Measurements from ENCODE around the gene HIVEP2. TPM values are rescaled to one million over a fixed set of nuclear protein-coding genes. Genes with fewer than 3 reads are reported as not detected.

Gene HIVEP2
- total RNA-seq, 2 experiments from 2014 or later: 48.4 to 48.6 TPM

- Mint-ChIP-seq H3K4me1 (ENCODE audit: low read depth) (peaks cover 74% of the 10 kb centered on the region), H3K36me3 (ENCODE audit: low read depth) (peaks cover 16% of the 10 kb centered on the region), H3K27me3 (no peaks in the 10 kb centered on the region), H3K27ac (no peak overlapping the region), H3K9me3 (no peaks in the 10 kb centered on the region), H3K4me3 (peak overlapping the region; percentile 94)
- DNase-seq: peak in 7 of 14 experiments; percentile 25 to 84 (median 35)
- peak; percentile 61 for ATAC-seq (ENCODE audit: poor library complexity)
- H3K9me3 ChIP-seq (ENCODE audit: control insufficient read depth in 1 of 2, insufficient read depth in 1 of 2, low read length in 2 of 2): no peaks in the 10 kb centered on the region
- peaks cover 33% of the 10 kb centered on the region for H3K4me1 ChIP-seq (ENCODE audit: insufficient read depth, low read length)
- POLR2A ChIA-PET: interaction anchor here (1.0 to 9.8 kb wide), 16 partner anchors 8 to 82 kb away, joined by 3 to 201 read pairs (median 8); partner anchors contain the start of gene HIVEP2
- no peak for TF ChIP-seq CTCF (IDR thresholded peaks at IDR 0.05)
- H3K27me3 ChIP-seq (ENCODE audit: control insufficient read depth in 1 of 2, insufficient read depth in 2 of 2, low read length in 2 of 2): no peaks in the 10 kb centered on the region
- peak overlapping the region; percentile 76 to 93 for H3K27ac ChIP-seq (ENCODE audit: low read depth in 1 of 2, low read length in 2 of 2)
- peak overlapping the region; percentile 62 for H3K4me3 ChIP-seq (ENCODE audit: low read length)
- intact Hi-C loops (cut with DNase I, micrococcal nuclease): loop anchor here in 1 of 2 experiments (2.0 kb wide), 1 partner anchor 41 kb away; no protein-coding TSS in a partner anchor
- CTCF ChIA-PET: interaction anchor here (1.0 to 1.2 kb wide), 3 partner anchors 26 to 119 kb away, joined by 3 to 5 read pairs (median 3); no protein-coding TSS in a partner anchor
- no peaks in the 10 kb centered on the region for H3K36me3 ChIP-seq (ENCODE audit: insufficient read depth, low read length)
Measured at GRCh38 chr6:142907544-142907943, 37.4 kb downstream of the HIVEP2 start.

GRCh38 chr6:142906945-142907470 lies 38.0 kb downstream of the HIVEP2 start:
- Histone ChIP-seq H3K27me3 (ENCODE audit: control insufficient read depth in 1 of 2, insufficient read depth in 2 of 2, low read length in 2 of 2) (no peaks in the 10 kb centered on the region), H3K36me3 (ENCODE audit: insufficient read depth, low read length) (no peaks in the 10 kb centered on the region), H3K4me3 (ENCODE audit: low read length) (peak overlapping the region; percentile 62), H3K4me1 (ENCODE audit: insufficient read depth, low read length) (peaks cover 31% of the 10 kb centered on the region), H3K9me3 (ENCODE audit: control insufficient read depth in 1 of 2, insufficient read depth in 1 of 2, low read length in 2 of 2) (no peaks in the 10 kb centered on the region), H3K27ac (ENCODE audit: low read depth in 1 of 2, low read length in 2 of 2) (peak overlapping the region; percentile 76 to 93)
- H3K4me3 Mint-ChIP-seq: peak overlapping the region; percentile 94
- ATAC-seq (ENCODE audit: poor library complexity) (peak; percentile 28), DNase-seq (peak in 5 of 14 experiments; percentile 16 to 62 (median 61))
- ChIA-PET CTCF (interaction anchor here (1.0 to 1.2 kb wide), 3 partner anchors 25 to 119 kb away, joined by 3 to 5 read pairs (median 3); no protein-coding TSS in a partner anchor), POLR2A (interaction anchor here (0.6 to 9.8 kb wide), 18 partner anchors 8 to 81 kb away, joined by 3 to 201 read pairs (median 7); partner anchors contain the start of gene HIVEP2)
- no peaks in the 10 kb centered on the region for H3K27me3 Mint-ChIP-seq
- H3K9me3 Mint-ChIP-seq: no peaks in the 10 kb centered on the region
- TF ChIP-seq CTCF (IDR thresholded peaks at IDR 0.05): peak; percentile 11
- H3K27ac Mint-ChIP-seq: no peak overlapping the region
- H3K4me1 Mint-ChIP-seq (ENCODE audit: low read depth): peaks cover 68% of the 10 kb centered on the region
- intact Hi-C loops (cut with DNase I, micrococcal nuclease): loop anchor here in 1 of 2 experiments (2.0 kb wide), 1 partner anchor 42 kb away; no protein-coding TSS in a partner anchor
- peaks cover 13% of the 10 kb centered on the region for H3K36me3 Mint-ChIP-seq (ENCODE audit: low read depth)

- TF ChIP-seq CTCF (IDR thresholded peaks at IDR 0.05): no peak
- peaks cover 38% of the 10 kb centered on the region for H3K4me1 Mint-ChIP-seq (ENCODE audit: low read depth)
Measured at GRCh38 chr6:142903812-142904211, 41.2 kb downstream of the HIVEP2 start.

More at GRCh38 chr6:142903812-142904211, 41.2 kb downstream of the HIVEP2 start:
- Mint-ChIP-seq H3K27me3 (no peaks in the 10 kb centered on the region), H3K9me3 (no peaks in the 10 kb centered on the region), H3K36me3 (ENCODE audit: low read depth) (peaks cover 21% of the 10 kb centered on the region), H3K27ac (no peak overlapping the region), H3K4me3 (peak overlapping the region; percentile 81)
- no peaks in the 10 kb centered on the region for H3K27me3 ChIP-seq (ENCODE audit: control insufficient read depth in 1 of 2, insufficient read depth in 2 of 2, low read length in 2 of 2)
- ATAC-seq (ENCODE audit: poor library complexity): peak; percentile 46
- H3K36me3 ChIP-seq (ENCODE audit: insufficient read depth, low read length): peaks cover 12% of the 10 kb centered on the region
- peaks cover 37% of the 10 kb centered on the region for H3K4me1 ChIP-seq (ENCODE audit: insufficient read depth, low read length)
- CTCF ChIA-PET: interaction anchor here (0.9 kb wide), 1 partner anchor 128 kb away, joined by 3 read pairs; no protein-coding TSS in a partner anchor
- POLR2A ChIA-PET: interaction anchor here (0.7 to 9.8 kb wide), 16 partner anchors 10 to 84 kb away, joined by 3 to 201 read pairs (median 8); partner anchors contain the start of gene HIVEP2
- peak overlapping the region; percentile 62 for H3K4me3 ChIP-seq (ENCODE audit: low read length)
- intact Hi-C loops (cut with DNase I, micrococcal nuclease): loop anchor here in 1 of 2 experiments (2.0 kb wide), 1 partner anchor 53 kb away; no protein-coding TSS in a partner anchor
- DNase-seq: peak in 5 of 14 experiments; percentile 17 to 70 (median 63)
- peak overlapping the region; percentile 86 to 93 for H3K27ac ChIP-seq (ENCODE audit: low read depth in 1 of 2, low read length in 2 of 2)
- H3K9me3 ChIP-seq (ENCODE audit: control insufficient read depth in 1 of 2, insufficient read depth in 1 of 2, low read length in 2 of 2): no peaks in the 10 kb centered on the region
